Activated T-helper 1 cell treated with anti-CD3 and anti-CD28 coated beads, Interleukin-12 subunit alpha, Interleukin-12 subunit beta, Interleukin-2, Interleukin-4 antibody, amounts not matched to agents 30 ng/mL and 10 ng/mL and 1 ng/mL, durations not matched to agents 14 hours and 24 hours and 36 hours (primary cell): Measurements from ENCODE around the gene LRRC73. TPM values are rescaled to one million over a fixed set of nuclear protein-coding genes. Genes with fewer than 3 reads are reported as not detected.
A peak's percentile ranks its signal among the peaks of the same experiment; 100 is the strongest.

Experiments used
- DNase-seq: peaks from one replicate; pipeline ENCODE4 v3.0.0; 2021; ENCODE audit warnings: low spot score
- H3K27ac Mint-ChIP-seq: one replicate; pipeline ENCODE4 v1.8.0; 2021; ENCODE audit warnings: mild to moderate bottlenecking, mixed read lengths
- H3K27me3 Mint-ChIP-seq: one replicate; pipeline ENCODE4 v1.8.0; 2022; ENCODE audit warnings: mild to moderate bottlenecking, moderate library complexity, mixed read lengths; ENCODE audit not compliant: insufficient read depth
- H3K36me3 Mint-ChIP-seq: one replicate; pipeline ENCODE4 v1.8.0; 2021; ENCODE audit warnings: low read depth, mixed read lengths
- H3K4me1 Mint-ChIP-seq: one replicate; pipeline ENCODE4 v1.8.0; 2021; ENCODE audit warnings: low read depth, mixed read lengths
- H3K4me3 Mint-ChIP-seq: one replicate; pipeline ENCODE4 v1.8.0; 2021; ENCODE audit warnings: mild to moderate bottlenecking, moderate library complexity, mixed read lengths
- H3K9me3 Mint-ChIP-seq: one replicate; pipeline ENCODE4 v1.8.0; 2021; ENCODE audit warnings: mixed read lengths
- intact Hi-C: fragments of 100-400 bp; cut with micrococcal nuclease; formaldehyde crosslinking; loops from one replicate; pipeline ENCODE4 v1.15.1; 2024
- total RNA-seq: library from RNA; stranded (reverse); gene quantifications from 2 replicates; pipeline ENCODE4 v1.2.3, GENCODE V29; 2022

LRRC73 gene
- total RNA-seq, 1 donor from 2014 or later = 0.10 TPM

- no peaks in the 10 kb centered on the region for H3K27me3 Mint-ChIP-seq
- H3K9me3 Mint-ChIP-seq = no peaks in the 10 kb centered on the region
- intact Hi-C loops = no loop called here
- H3K4me3 Mint-ChIP-seq = no peak overlapping the region
- H3K27ac Mint-ChIP-seq = no peak overlapping the region
- no peak for DNase-seq
- H3K36me3 Mint-ChIP-seq = peaks cover 55% of the 10 kb centered on the region
- peaks cover 11% of the 10 kb centered on the region for H3K4me1 Mint-ChIP-seq
These were observed 12.6 kb upstream of the LRRC73 start for GRCh38 chr6:43522547-43523261.

GRCh38 chr6:43521836-43522235, 11.7 kb upstream of the LRRC73 start:
- Mint-ChIP-seq H3K4me3 (no peak overlapping the region), H3K27me3 (no peaks in the 10 kb centered on the region)

DNA sequence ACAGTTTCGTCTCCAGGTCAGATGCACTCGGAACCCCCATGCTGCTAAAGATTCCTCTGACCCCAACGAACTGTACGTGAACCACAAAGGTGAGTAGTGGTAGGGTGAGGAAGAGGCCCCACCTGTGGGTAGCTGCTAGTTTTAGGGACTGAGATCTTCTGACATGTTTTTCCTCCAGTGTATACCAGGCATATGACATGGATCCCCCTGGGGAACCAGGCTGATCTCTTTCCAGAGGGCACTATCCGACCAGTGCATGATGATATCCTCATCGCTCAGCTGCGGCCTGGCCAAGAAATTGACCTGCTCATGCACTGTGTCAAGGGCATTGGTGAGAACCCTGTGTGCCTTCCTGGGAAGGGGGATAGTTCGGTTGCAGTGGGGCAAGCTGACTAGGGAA, 10.0 kb upstream of the LRRC73 start:
- Mint-ChIP-seq H3K27me3 (no peaks in the 10 kb centered on the region), H3K27ac (no peak overlapping the region), H3K9me3 (no peaks in the 10 kb centered on the region), H3K36me3 (peaks cover 34% of the 10 kb centered on the region), H3K4me3 (no peak overlapping the region), H3K4me1 (peaks cover 23% of the 10 kb centered on the region)
- intact Hi-C loops = no loop called here
- DNase-seq = no peak

More at GRCh38 chr6:43521836-43522235, 11.7 kb upstream of the LRRC73 start:
- Mint-ChIP-seq H3K36me3 (peaks cover 48% of the 10 kb centered on the region), H3K4me1 (peaks cover 11% of the 10 kb centered on the region), H3K9me3 (no peaks in the 10 kb centered on the region), H3K27ac (no peak overlapping the region)
- no peak for DNase-seq
- intact Hi-C loops = no loop called here

- no peak overlapping the region for H3K27ac Mint-ChIP-seq
These were observed 7.6 kb upstream of the LRRC73 start for GRCh38 chr6:43517505-43518357.

GRCh38 chr6:43516697-43517504, 6.8 kb upstream of the LRRC73 start, which contains the start of the genes POLR1C and YIPF3:
TSS of gene POLR1C (plus strand) at chr6:43517089. CDS start at chr6:43517110, 21 bp downstream.
TSS of gene YIPF3 (minus strand) at chr6:43516926. CDS start at chr6:43516807, 119 bp downstream.
- no peak within 1 kb of the TSS for H3K27ac Mint-ChIP-seq
- H3K27me3 Mint-ChIP-seq = no peaks in the 10 kb centered on the region
- intact Hi-C loops = loop anchor here (1.0 to 5.0 kb wide), 11 partner anchors 40 to 1730 kb away; partner anchors contain the start of genes ABCC10, CUL7, GTPBP2 and KLHDC3
- no peaks in the 10 kb centered on the region for H3K9me3 Mint-ChIP-seq
- peaks cover 31% of the 10 kb centered on the region for H3K36me3 Mint-ChIP-seq
- peak; percentile 95 for DNase-seq
- peaks cover 20% of the 10 kb centered on the region for H3K4me1 Mint-ChIP-seq
- H3K4me3 Mint-ChIP-seq = no peak within 1 kb of the TSS

More at GRCh38 chr6:43517505-43518357, 7.6 kb upstream of the LRRC73 start:
- Mint-ChIP-seq H3K27me3 (no peaks in the 10 kb centered on the region), H3K9me3 (no peaks in the 10 kb centered on the region), H3K4me3 (no peak overlapping the region), H3K4me1 (peaks cover 20% of the 10 kb centered on the region), H3K36me3 (peaks cover 31% of the 10 kb centered on the region)
- intact Hi-C loops = loop anchor here (1.0 to 5.0 kb wide), 11 partner anchors 41 to 1730 kb away; partner anchors contain the start of genes ABCC10, CUL7, GTPBP2 and KLHDC3
- DNase-seq = no peak

DNA sequence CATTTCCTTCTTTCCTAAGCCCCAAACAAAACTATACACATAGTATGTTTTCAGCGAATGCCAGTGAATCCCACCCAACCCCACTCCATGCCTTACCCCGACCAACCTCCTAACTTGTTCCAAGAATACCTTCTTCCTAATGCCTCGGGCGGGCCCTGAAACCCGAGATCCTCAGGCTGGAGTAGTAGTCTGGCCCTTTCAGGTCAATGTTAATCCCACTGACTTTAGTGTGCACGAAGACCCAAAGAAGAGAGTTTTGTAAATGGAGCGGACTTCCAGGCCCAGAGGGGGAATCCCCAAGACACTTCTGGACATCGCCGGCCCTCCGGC, 6.2 kb upstream of the LRRC73 start:
- Mint-ChIP-seq H3K27me3 (no peaks in the 10 kb centered on the region), H3K4me3 (no peak overlapping the region), H3K36me3 (peaks cover 35% of the 10 kb centered on the region), H3K9me3 (no peaks in the 10 kb centered on the region), H3K4me1 (peaks cover 20% of the 10 kb centered on the region), H3K27ac (no peak overlapping the region)
- intact Hi-C loops = loop anchor here (2.0 to 5.0 kb wide), 4 partner anchors 40 to 1729 kb away; partner anchors contain the start of genes CUL7, MRPS10, TJAP1 and TOMM6
- DNase-seq = no peak

- Mint-ChIP-seq H3K27me3 (no peaks in the 10 kb centered on the region), H3K4me1 (peaks cover 20% of the 10 kb centered on the region), H3K27ac (no peak overlapping the region), H3K9me3 (no peaks in the 10 kb centered on the region), H3K36me3 (peaks cover 34% of the 10 kb centered on the region), H3K4me3 (no peak overlapping the region)
- no peak for DNase-seq
- intact Hi-C loops = loop anchor here (2.0 to 5.0 kb wide), 4 partner anchors 39 to 1729 kb away; partner anchors contain the start of genes CUL7, MRPS10, TJAP1 and TOMM6
These were observed 5.7 kb upstream of the LRRC73 start for GRCh38 chr6:43515808-43516207.

DNA sequence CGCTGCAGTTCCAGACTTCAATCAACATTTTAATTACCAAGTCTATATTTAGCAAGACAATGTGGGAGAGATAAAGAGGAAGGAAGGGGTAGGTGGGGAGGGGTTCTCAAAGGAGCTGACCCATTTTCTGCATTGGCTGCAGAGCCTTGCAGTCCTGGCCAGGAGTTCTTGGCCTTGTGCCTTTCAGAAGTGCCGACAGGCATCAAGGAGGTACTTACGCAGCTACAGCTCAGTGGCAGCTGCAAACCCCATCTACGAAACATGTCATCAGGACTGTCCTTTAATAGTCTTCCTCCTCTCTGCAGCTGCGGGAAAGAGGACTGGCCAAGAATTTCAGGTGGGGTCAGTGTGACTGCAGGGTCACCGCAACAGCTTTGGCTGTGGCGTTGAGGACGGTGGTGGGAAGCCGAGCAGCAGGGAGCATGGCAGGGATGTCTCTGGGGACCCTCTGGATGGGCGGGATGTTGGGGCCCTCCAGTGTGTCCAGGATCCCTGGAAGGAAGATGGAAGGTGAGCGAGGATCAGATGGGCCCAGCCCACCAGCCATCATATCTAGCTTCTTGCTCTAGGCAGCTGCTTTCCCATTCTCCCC, 1.8 kb upstream of the LRRC73 start:
- H3K9me3 Mint-ChIP-seq = no peaks in the 10 kb centered on the region
- DNase-seq = no peak
- intact Hi-C loops = no loop called here
- H3K36me3 Mint-ChIP-seq = peaks cover 29% of the 10 kb centered on the region
- H3K27me3 Mint-ChIP-seq = peaks cover 18% of the 10 kb centered on the region
- no peak overlapping the region for H3K27ac Mint-ChIP-seq
- no peak overlapping the region for H3K4me3 Mint-ChIP-seq
- peaks cover 33% of the 10 kb centered on the region for H3K4me1 Mint-ChIP-seq

- H3K36me3 Mint-ChIP-seq = peaks cover 34% of the 10 kb centered on the region
- peaks cover 27% of the 10 kb centered on the region for H3K4me1 Mint-ChIP-seq
- peaks cover 18% of the 10 kb centered on the region for H3K27me3 Mint-ChIP-seq
- DNase-seq = no peak
- intact Hi-C loops = loop anchor here (1.0 kb wide), 1 partner anchor 141 kb away; the partner anchor contains the start of gene ZNF318
- no peak overlapping the region for H3K27ac Mint-ChIP-seq
- peak overlapping the region; percentile 73 for H3K4me3 Mint-ChIP-seq
- no peaks in the 10 kb centered on the region for H3K9me3 Mint-ChIP-seq
These were observed 649 bp upstream of the LRRC73 start for GRCh38 chr6:43510827-43511163.

- Mint-ChIP-seq H3K36me3 (peaks cover 30% of the 10 kb centered on the region), H3K9me3 (no peaks in the 10 kb centered on the region), H3K4me1 (peaks cover 16% of the 10 kb centered on the region), H3K27me3 (peaks cover 18% of the 10 kb centered on the region), H3K27ac (peak overlapping the region; percentile 35), H3K4me3 (peak overlapping the region; percentile 84)
- DNase-seq = no peak
- intact Hi-C loops = loop anchor here (5.0 kb wide), 1 partner anchor 282 kb away; the partner anchor contains the start of gene DNPH1
These were observed 783 bp downstream of the LRRC73 start for GRCh38 chr6:43509142-43509983.

DNA sequence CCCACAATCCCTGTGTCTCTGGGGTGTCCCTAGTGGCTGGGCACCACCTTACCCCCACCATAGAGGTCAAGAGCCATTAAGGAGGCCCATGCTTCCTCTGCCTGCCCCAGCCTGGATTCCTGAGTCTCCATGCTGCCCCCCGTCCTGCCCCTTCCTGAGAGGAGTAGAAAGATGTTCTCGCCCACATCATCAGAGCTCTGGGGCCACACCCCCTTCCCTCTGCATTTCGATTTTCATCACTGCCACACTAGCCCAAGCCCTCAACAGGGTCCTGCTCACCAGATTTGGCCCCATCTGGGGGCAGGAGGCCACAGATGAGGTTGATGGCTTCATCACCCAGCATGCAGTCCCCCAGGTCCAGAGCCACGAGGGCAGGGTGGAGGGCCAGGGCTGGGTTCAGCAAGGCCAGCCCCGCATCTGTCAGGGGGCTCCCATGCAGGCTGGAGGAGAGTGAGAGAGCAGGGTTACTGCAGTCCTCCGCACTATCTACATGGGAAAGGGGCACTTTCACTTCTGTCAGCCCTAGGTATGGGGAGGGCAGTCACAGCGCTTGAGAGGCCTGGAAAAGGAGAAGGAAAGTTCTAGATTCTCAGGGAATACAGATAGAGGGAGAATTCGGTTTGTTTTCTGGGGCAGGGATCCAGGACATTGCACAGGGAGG, 1.5 kb downstream of the LRRC73 start:
- DNase-seq = no peak
- Mint-ChIP-seq H3K27ac (peak overlapping the region; percentile 74), H3K9me3 (no peaks in the 10 kb centered on the region), H3K4me1 (peaks cover 13% of the 10 kb centered on the region), H3K27me3 (peaks cover 18% of the 10 kb centered on the region), H3K36me3 (peaks cover 32% of the 10 kb centered on the region), H3K4me3 (peak overlapping the region; percentile 84)
- intact Hi-C loops = loop anchor here (5.0 kb wide), 1 partner anchor 281 kb away; the partner anchor contains the start of gene DNPH1
